IgD-negative memory B cell (primary cell): ENCODE measurements around the gene TMEM167B. TPM values are rescaled to one million over a fixed set of nuclear protein-coding genes. Genes with fewer than 3 reads are reported as not detected.
A peak's percentile ranks its signal among the peaks of the same experiment; 100 is the strongest.
"Not testable (repeated sequence)": the region's sequence is repeated elsewhere in the genome, so short reads cannot be mapped to it uniquely, and the experiment has no call there.

Source experiments
- H3K27ac Mint-ChIP-seq, 3 donors: one replicate each; pipeline ENCODE4 v1.8.0; 2020 to 2022; ENCODE audit warnings: mild to moderate bottlenecking in 3 of 3, mixed read lengths in 3 of 3, moderate library complexity in 1 of 3
- H3K27me3 Mint-ChIP-seq: one replicate; pipeline ENCODE4 v1.8.0; 2021; ENCODE audit warnings: mixed read lengths
- H3K36me3 Mint-ChIP-seq: one replicate; pipeline ENCODE4 v1.8.0; 2020; ENCODE audit warnings: mild to moderate bottlenecking, mixed read lengths
- H3K4me1 Mint-ChIP-seq, 3 donors: one replicate each; pipeline ENCODE4 v1.8.0; 2020 to 2022; ENCODE audit warnings: mixed read lengths in 3 of 3, mild to moderate bottlenecking in 1 of 3
- H3K4me3 Mint-ChIP-seq, 4 donors: one replicate each; pipeline ENCODE4 v1.8.0; 2020 to 2022; ENCODE audit warnings: mild to moderate bottlenecking in 4 of 4, mixed read lengths in 4 of 4, moderate library complexity in 3 of 4
- H3K9me3 Mint-ChIP-seq, 3 donors: one replicate each; pipeline ENCODE4 v1.8.0; 2020 to 2021; ENCODE audit warnings: mixed read lengths in 3 of 3, mild to moderate bottlenecking in 1 of 3
- polyA plus RNA-seq: library from polyadenylated mRNA; unstranded; fragments of 300-500 nt; fragmentation: Illumina TruSeq; gene quantifications from one replicate; pipeline ENCODE4 v1.2.3, GENCODE V29; 2021

TMEM167B gene
- 34.8 TPM for polyA plus RNA-seq

DNA sequence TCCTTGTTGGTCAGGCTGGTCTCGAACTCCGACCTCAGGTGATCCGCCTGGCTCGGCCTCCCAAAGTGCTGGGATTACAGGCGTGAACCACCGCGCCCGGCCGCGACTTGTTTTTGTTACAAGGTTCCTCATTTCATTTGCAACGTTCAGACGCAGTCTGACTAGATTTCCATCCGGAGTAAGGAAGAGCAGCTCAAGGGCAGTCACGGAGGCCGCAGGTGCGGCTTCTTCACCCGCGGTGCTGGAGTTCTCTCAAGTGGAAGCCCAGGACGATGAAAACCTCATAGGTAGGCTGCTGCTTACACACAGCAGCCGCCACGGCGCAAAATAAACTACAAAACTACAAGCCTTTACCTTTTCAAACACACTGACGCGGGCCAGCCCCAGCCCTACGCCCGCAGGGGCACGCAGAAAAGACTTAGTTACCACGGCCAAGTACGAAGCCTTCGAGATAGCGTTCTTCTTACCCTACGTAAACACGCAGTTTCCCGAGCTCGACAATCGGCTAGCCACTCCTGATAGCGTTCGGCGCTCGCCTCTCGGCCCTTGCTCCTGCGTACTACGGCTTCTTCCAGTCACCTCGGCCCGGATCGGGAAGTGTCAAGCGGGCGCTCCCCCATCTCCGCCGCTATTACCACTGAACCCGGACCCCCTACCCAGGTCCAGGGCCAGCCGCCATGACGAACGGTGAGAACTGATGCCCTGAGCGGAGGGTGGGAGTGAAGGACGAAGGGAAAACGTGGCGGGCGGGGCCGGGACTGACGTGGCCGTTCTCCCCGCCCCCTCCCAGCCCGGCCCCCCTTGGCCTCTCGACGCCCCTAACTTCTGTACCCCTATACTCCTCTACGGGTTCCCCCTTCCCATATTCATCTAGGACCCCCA, at the start of gene TMEM167B:
TMEM167B (plus strand) TSS at position 569 of the 882 bp plus-strand sequence; CDS start at position 678, 109 bp downstream.
- H3K27ac Mint-ChIP-seq = peak within 1 kb of the TSS; percentile 93 to 98 (median 98)
- H3K4me1 Mint-ChIP-seq = peaks cover 21 to 31% (median 30%) of the 10 kb centered on the region in 3 donors
- peak within 1 kb of the TSS; percentile 92 to 97 (median 94) for H3K4me3 Mint-ChIP-seq
- H3K9me3 Mint-ChIP-seq = peaks cover 0 to 2% (median 0%) of the 10 kb centered on the region in 3 donors
- no peaks in the 10 kb centered on the region for H3K36me3 Mint-ChIP-seq
- no peaks in the 10 kb centered on the region for H3K27me3 Mint-ChIP-seq

DNA sequence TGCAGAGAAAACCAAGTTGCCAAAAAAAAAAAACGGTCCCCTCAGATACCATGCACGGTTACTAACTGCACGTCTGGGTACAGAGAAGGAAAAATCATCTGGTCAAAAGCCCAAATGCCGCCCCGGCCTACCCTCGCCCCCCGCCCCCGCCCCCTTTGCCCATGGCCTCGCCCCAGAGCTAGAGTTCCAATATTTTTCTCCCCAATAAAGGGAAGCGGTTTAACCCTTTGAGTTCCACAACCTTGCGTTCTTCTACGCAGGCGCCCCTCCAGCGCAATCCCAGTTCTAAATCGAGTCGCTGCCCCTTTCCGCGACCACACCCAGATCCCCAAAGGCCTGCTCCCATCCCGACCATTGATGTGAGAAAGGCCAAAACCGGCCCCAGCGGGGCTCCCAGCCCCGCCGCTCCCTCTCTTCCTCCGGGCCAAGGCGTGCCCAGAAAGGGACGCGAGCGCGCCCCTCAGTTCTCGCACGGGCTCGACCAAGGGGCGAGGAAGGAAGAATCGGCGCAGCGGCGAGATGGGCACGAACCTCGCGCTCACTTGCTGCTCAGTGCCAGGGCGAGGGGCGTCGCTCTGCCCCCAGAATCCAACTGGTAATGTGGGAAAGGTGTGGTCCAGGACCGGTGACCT, 49.5 kb upstream of the TMEM167B start:
- no peaks in the 10 kb centered on the region for H3K36me3 Mint-ChIP-seq
- no peaks in the 10 kb centered on the region for H3K27me3 Mint-ChIP-seq
- peak overlapping the region; percentile 88 to 98 (median 93) for H3K4me3 Mint-ChIP-seq
- H3K4me1 Mint-ChIP-seq = peaks cover 9 to 20% (median 11%) of the 10 kb centered on the region in 3 donors
- no peaks in the 10 kb centered on the region for H3K9me3 Mint-ChIP-seq
- peak overlapping the region; percentile 84 to 97 (median 87) for H3K27ac Mint-ChIP-seq

DNA sequence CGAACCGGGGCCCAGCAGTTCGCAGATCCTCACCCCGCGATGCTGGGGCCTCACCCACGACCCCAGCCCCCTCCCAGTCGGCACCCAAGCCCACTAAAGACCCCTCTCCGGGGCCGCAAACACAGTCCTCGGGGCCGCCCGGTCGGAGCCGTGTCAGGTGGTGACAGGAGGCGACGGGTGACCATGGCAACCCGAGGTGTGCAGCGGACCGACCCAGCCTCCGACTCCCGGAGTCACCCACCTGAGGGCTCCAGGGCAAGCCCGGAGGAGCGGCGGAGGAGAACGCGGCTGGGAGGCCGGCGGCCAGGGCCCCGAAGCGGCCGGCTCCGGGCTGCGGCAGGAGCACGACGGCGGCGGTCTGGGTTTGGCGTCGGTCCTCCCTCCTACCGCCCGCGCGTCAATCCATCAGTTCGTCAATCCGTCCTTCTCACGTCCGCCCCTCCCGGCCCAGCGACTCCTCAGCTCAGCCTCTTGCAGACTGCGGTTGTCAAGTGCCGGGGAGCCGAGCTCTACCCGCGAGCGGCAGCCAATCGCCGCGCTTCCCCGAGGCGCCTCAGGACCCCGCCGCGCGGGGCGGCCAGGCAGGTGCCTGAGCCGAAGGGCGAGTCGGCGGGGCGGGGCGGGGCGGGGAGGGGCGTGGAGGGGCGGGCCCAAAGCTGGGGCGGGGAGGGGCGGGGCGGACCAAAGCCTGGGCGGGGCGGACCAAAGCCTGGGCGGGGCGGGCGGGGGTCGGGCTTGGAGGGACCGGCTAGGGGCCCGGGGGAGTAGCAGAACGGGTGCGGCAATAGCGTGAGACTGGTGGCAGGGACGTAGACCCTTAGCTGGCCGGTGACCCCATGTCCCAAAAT, 48.7 kb upstream of the TMEM167B start, which contains the start of gene WDR47:
WDR47 (minus strand) TSS at position 482 of the 848 bp plus-strand sequence. CDS start 18,590 bp downstream, outside the sequence.
- peak within 1 kb of the TSS; percentile 88 to 98 (median 93) for H3K4me3 Mint-ChIP-seq
- H3K9me3 Mint-ChIP-seq = no peaks in the 10 kb centered on the region
- H3K36me3 Mint-ChIP-seq = no peaks in the 10 kb centered on the region
- no peaks in the 10 kb centered on the region for H3K27me3 Mint-ChIP-seq
- H3K4me1 Mint-ChIP-seq = peaks cover 9 to 20% (median 11%) of the 10 kb centered on the region in 3 donors
- peak within 1 kb of the TSS; percentile 84 to 97 (median 87) for H3K27ac Mint-ChIP-seq

DNA sequence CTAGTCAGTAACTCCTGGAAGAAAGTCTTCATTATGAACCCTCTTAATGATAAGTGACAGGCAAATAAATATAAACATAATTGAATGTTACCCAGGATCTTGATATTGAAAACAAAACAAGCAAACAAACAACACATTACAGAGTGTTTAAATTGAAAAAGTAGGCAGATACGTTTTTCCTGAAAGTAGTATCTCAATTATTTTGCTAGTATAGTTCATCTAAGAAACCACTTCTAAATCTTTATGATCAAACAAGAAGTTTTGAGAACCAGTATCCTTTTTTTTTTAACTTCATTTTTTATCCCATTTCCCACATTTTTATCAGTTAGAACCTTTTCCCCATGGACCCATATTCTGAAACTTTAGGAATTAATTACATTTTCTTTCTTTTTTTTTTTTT, 45.0 kb upstream of the TMEM167B start:
- Mint-ChIP-seq H3K36me3 (no peaks in the 10 kb centered on the region), H3K4me3 (peak overlapping the region in 1 of 4 donors; percentile 46), H3K27me3 (peaks cover 2% of the 10 kb centered on the region), H3K4me1 (peaks cover 5 to 11% (median 6%) of the 10 kb centered on the region in 3 donors), H3K9me3 (no peaks in the 10 kb centered on the region), H3K27ac (no peak overlapping the region)

DNA sequence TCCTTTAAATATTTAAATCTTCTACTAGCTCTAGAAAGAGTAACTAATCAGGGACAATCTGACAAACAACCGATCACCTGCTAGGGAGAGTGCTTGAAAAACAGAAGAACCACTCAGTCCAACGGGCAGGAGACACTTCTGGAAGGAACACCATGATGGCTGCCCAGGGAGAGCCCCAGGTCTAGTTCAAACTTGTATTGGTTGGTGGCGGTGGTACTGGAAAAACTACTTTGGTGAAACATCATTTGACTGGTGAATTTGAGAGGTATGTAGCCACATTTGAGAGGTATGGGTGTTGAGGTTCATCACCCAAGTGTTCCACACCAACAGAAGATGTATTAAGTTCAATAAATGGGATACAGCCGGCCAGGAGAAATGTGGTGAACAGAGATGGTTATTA, 43.9 kb upstream of the TMEM167B start:
- H3K4me3 Mint-ChIP-seq = no peak overlapping the region
- no peaks in the 10 kb centered on the region for H3K36me3 Mint-ChIP-seq
- H3K27me3 Mint-ChIP-seq = peaks cover 2% of the 10 kb centered on the region
- H3K9me3 Mint-ChIP-seq = no peaks in the 10 kb centered on the region
- peaks cover 0 to 5% (median 3%) of the 10 kb centered on the region in 3 donors for H3K4me1 Mint-ChIP-seq
- no peak overlapping the region for H3K27ac Mint-ChIP-seq

DNA sequence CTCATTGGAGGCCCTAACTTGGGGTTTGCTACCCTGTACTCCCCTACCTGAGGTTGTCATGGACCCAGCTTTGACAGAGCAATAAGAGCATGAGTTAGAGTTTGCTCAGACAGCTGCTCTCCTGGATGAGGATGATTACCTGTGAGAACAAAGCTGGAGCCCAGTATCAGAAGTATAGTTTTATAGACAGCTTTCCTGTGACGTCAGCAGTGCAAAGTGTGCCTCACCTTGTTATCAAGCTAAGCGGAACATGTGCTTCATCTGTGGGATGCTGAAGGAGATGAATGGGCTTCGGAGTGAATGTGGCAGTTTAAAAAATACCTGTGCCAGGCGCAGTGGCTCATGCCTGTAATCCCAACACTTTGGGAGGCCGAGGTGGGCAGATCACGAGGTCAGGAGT, 43.2 kb upstream of the TMEM167B start:
- H3K4me1 Mint-ChIP-seq = peaks cover 0 to 4% (median 3%) of the 10 kb centered on the region in 3 donors
- peaks cover 2% of the 10 kb centered on the region for H3K27me3 Mint-ChIP-seq
- no peak overlapping the region for H3K27ac Mint-ChIP-seq
- no peaks in the 10 kb centered on the region for H3K36me3 Mint-ChIP-seq
- no peak overlapping the region for H3K4me3 Mint-ChIP-seq
- no peaks in the 10 kb centered on the region for H3K9me3 Mint-ChIP-seq

DNA sequence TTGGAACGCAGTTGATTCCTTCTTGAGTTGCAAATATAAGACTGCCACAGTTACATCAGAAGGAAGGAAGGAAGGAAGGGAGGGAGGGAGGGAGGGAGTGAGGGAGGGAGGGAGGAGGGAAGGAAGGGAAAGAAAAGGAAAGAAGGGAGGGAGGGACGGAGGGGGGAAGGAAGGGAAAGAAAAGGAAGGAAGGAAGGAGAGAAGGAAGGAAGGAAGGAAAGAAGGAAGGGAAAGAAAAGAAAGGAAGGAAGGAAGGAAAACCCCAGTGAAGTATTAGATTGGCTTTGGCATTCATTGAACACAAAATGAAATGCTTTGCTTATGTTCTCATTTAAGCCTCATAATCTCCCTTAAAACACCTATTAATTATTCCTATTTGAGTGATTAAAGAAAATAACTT, 42.2 kb upstream of the TMEM167B start:
- Mint-ChIP-seq H3K4me1 (no peaks in the 10 kb centered on the region), H3K27ac (no peak overlapping the region), H3K4me3 (no peak overlapping the region), H3K9me3 (no peaks in the 10 kb centered on the region), H3K27me3 (peaks cover 2% of the 10 kb centered on the region), H3K36me3 (no peaks in the 10 kb centered on the region)

DNA sequence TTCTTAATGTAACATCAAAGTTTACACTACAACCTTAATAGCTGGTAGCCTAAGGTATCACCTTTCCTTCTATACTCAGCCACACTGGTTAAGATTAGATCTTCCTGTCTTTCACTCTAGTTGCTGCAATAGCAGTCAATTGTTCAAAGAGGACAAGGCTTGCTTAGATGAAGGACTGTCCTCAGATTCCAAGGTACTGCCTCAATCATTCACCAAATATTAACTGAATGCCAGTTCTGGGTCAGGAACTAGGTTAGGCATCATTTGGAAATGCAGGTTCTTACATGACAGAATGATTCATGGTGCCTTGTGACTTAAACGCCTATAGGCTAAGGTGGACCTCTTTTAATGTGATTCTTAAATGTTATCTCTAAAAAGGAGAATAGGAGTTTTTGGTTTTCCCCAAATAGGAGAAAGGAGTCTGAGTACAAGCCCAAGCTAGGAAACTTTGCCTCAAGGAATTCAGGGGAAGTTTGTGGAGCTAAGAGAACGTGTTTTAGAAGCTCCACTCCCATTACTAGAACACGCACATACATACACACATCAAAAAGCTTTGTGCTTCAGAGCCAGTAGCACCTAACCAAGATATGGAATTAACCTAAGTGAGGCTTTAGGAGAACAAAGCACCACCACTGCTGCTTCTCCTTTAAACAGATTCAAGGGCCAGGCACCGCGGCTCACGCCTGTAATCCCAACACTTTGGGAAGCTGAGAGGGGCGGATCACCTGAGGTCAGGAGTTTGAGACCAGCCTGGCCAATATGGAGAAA, 40.2 kb upstream of the TMEM167B start:
- no peak overlapping the region for H3K27ac Mint-ChIP-seq
- no peaks in the 10 kb centered on the region for H3K9me3 Mint-ChIP-seq
- no peak overlapping the region for H3K4me3 Mint-ChIP-seq
- peaks cover 2% of the 10 kb centered on the region for H3K27me3 Mint-ChIP-seq
- H3K4me1 Mint-ChIP-seq = no peaks in the 10 kb centered on the region
- no peaks in the 10 kb centered on the region for H3K36me3 Mint-ChIP-seq

DNA sequence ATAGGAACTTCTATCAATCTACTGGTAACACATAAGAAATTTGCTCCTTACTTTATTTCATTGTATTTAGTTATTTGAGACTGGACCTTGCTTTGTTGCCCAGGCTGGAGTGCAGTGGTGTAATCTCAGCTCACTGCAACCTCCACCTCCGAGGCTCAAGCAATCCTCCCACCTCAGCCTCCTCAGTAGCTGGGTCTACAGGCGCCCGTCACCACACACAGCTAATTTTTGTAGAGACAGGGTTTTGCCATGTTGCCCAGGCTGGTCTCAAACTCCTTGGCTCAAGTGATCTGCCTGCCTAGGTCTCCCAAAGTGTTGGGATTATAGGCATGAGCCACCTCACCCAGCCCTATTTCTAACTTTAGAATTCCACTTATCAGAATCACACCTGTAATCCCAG, 38.4 kb upstream of the TMEM167B start:
- not testable (repeated sequence) for H3K4me1 Mint-ChIP-seq, H3K36me3 Mint-ChIP-seq, H3K27me3 Mint-ChIP-seq

DNA sequence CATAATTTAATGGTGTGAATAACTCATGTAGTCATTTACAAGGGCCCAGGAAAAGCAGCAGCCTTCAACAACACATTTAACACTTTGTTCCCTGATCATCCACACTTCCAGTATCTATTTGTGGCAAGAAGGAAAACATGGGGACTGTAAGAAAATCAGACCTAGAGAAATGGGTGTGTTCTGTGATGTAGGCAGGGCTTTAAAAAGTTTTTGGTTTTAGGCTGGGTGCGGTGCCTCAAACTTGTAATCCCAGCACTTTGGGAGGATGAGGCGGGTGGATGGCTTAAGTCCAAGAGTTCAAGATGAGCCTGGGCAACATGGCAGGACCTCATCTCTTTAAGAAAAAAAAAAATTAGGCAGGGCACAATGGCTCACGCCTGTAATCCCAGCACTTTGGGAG, 34.5 kb upstream of the TMEM167B start:
- H3K27ac Mint-ChIP-seq = no peak overlapping the region
- H3K27me3 Mint-ChIP-seq = no peaks in the 10 kb centered on the region
- H3K4me1 Mint-ChIP-seq = no peaks in the 10 kb centered on the region

More for the DNA sequence above, 38.4 kb upstream of the TMEM167B start:
- H3K9me3 Mint-ChIP-seq, H3K27ac Mint-ChIP-seq, H3K4me3 Mint-ChIP-seq: not testable (repeated sequence)

DNA sequence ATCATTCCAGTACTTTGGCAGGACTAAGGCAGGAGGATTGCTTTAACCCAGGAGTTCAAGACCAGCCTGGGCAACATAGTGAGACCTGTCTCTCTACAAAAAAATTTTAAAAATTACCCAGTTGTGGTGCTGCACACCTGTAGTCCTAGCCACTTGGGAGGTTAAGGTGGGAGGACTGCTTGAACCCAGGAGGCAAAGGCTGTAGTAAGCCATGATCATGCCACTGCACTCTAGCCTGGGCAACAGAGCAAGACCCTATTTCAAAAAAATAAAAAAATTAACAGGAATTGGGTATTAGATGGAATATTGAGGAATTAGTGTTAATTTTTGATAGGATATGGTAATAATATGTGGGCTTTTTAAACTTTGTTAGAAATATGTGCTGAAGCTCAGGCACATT, 31.5 kb upstream of the TMEM167B start:
- no peak overlapping the region for H3K4me3 Mint-ChIP-seq
- H3K27ac Mint-ChIP-seq = no peak overlapping the region
- H3K4me1 Mint-ChIP-seq = no peaks in the 10 kb centered on the region
- peaks cover 4% of the 10 kb centered on the region for H3K36me3 Mint-ChIP-seq
- no peaks in the 10 kb centered on the region for H3K27me3 Mint-ChIP-seq
- no peaks in the 10 kb centered on the region for H3K9me3 Mint-ChIP-seq

More for the DNA sequence above, 34.5 kb upstream of the TMEM167B start:
- H3K36me3 Mint-ChIP-seq = no peaks in the 10 kb centered on the region
- H3K9me3 Mint-ChIP-seq = no peaks in the 10 kb centered on the region
- H3K4me3 Mint-ChIP-seq = no peak overlapping the region

DNA sequence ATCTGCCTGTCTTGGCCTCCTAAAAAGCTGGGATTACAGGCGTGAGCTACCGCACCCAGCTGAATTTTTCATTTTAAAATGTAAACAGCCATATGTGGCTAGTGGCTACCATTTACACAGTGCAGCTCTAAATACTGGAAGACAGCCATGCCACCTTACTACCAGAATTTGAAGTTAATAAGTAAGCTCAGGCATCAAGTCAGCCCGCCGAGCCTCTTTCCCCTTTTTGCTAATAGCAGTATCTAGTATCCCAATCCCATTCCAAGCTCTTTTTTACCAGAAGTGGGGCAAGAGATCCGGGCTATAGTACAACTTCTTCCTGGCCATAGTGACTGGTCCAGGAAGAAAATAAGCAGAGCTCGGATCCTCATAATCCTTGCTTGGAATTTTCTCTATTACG, 29.9 kb upstream of the TMEM167B start:
- H3K9me3 Mint-ChIP-seq = no peaks in the 10 kb centered on the region
- peaks cover 7% of the 10 kb centered on the region for H3K36me3 Mint-ChIP-seq
- no peaks in the 10 kb centered on the region for H3K27me3 Mint-ChIP-seq
- no peak overlapping the region for H3K4me3 Mint-ChIP-seq
- H3K27ac Mint-ChIP-seq = no peak overlapping the region
- no peaks in the 10 kb centered on the region for H3K4me1 Mint-ChIP-seq

DNA sequence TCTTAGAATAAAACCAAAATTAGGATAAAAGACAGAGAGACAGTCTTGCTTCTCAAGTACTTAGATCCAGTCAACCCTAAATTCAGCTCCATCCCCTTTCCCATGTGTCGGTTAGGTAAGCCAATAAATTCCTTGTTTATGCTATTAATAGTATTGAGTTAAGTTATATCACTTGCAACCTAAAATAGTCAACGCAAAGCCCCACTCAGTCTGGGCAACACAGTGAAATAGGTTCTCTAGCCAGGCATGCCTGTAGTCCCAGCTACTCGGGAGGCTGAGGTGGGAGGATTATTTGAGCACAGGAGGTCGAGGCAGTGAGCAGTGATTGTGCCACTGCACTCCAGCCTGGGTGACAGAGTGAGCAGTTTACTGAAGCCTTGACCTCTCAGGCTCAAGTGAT, 29.4 kb upstream of the TMEM167B start:
- Mint-ChIP-seq H3K36me3 (peaks cover 7% of the 10 kb centered on the region), H3K27me3 (no peaks in the 10 kb centered on the region), H3K27ac (no peak overlapping the region), H3K4me1 (no peaks in the 10 kb centered on the region), H3K4me3 (no peak overlapping the region), H3K9me3 (no peaks in the 10 kb centered on the region)

DNA sequence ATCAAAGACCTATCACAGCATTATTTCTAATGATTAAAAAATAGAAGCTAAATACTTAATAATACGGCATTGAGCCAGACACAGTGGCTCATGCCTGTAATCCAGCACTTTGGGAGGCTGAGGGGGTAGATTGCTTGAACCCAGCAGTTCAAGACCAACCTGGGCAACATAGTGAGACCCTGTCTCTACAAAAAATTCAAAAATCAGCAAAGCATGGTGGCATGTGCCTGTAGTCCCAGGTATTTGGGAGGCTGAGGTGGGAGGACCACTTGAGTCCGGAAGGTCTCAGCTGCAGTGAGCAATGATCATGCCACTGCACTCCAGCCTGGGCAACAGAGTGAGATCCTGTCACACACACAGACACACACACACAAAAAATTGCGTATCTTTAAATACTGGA, 25.4 kb upstream of the TMEM167B start:
- H3K9me3 Mint-ChIP-seq = no peaks in the 10 kb centered on the region
- H3K4me1 Mint-ChIP-seq = peaks cover 0 to 2% (median 0%) of the 10 kb centered on the region in 3 donors
- no peak overlapping the region for H3K27ac Mint-ChIP-seq
- H3K4me3 Mint-ChIP-seq = no peak overlapping the region
- H3K27me3 Mint-ChIP-seq = no peaks in the 10 kb centered on the region
- H3K36me3 Mint-ChIP-seq = peaks cover 7% of the 10 kb centered on the region
